Liver (tissue), 9 donors: ENCODE results near the gene LRRFIP2. TPM values are rescaled to one million over a fixed set of nuclear protein-coding genes. Genes with fewer than 3 reads are reported as not detected.

Experiments used
- DNase-seq: peaks from one replicate; pipeline ENCODE4 v3.0.0-alpha.2; 2017; ENCODE audit warnings: low spot score
- H3K27ac ChIP-seq, 2 donors: one replicate each; pipeline ENCODE4 v1.7.0; 2013; ENCODE audit warnings: inconsistent platforms in 2 of 2, low read length in 2 of 2, control low read depth in 1 of 2, low read depth in 1 of 2, mild to moderate bottlenecking in 1 of 2
- H3K27me3 ChIP-seq, 4 donors: one replicate each; pipeline versions ENCODE4 v1.6.1 to v1.7.0; 2013; ENCODE audit warnings: low read length in 3 of 4, inconsistent platforms in 1 of 4, mild to moderate bottlenecking in 1 of 4, moderate library complexity in 1 of 4; ENCODE audit not compliant: control insufficient read depth in 4 of 4, insufficient read depth in 4 of 4
- H3K36me3 ChIP-seq, 4 donors: one replicate each; pipeline versions ENCODE4 v1.6.1 to v1.7.0; 2013; ENCODE audit warnings: low read length in 3 of 4, mild to moderate bottlenecking in 3 of 4, low read depth in 1 of 4, moderate library complexity in 1 of 4; ENCODE audit not compliant: control insufficient read depth in 4 of 4, insufficient read depth in 3 of 4
- H3K4me1 ChIP-seq, 4 donors: one replicate each; pipeline versions ENCODE4 v1.6.1 to v1.7.0; 2013; ENCODE audit warnings: low read length in 3 of 4, mild to moderate bottlenecking in 3 of 4, moderate library complexity in 1 of 4; ENCODE audit not compliant: control insufficient read depth in 4 of 4, insufficient read depth in 4 of 4
- H3K4me3 ChIP-seq, 3 donors: one replicate each; pipeline versions ENCODE4 v1.6.1 to v1.7.0; 2013; ENCODE audit warnings: low read length in 3 of 3, control low read depth in 1 of 3, low read depth in 1 of 3, mild to moderate bottlenecking in 1 of 3
- H3K9ac ChIP-seq, 2 donors: one replicate each; pipeline ENCODE4 v1.7.0; 2013; ENCODE audit warnings: low read length in 2 of 2, mild to moderate bottlenecking in 2 of 2, moderate library complexity in 2 of 2, control low read depth in 1 of 2, low read depth in 1 of 2
- H3K9me3 ChIP-seq, 4 donors: one replicate each; pipeline versions ENCODE4 v1.6.1 to v1.7.0; 2013; ENCODE audit warnings: low read length in 3 of 4; ENCODE audit not compliant: control insufficient read depth in 4 of 4
- EGR1 ChIP-seq, 2 donors: IDR thresholded peaks; 2 replicates each; pipeline ENCODE4 v1.6.1; 2016 to 2018; ENCODE audit warnings: antibody characterized with exemption in 2 of 2, low read depth in 2 of 2
- FOXA1 ChIP-seq: IDR thresholded peaks from 2 replicates; pipeline ENCODE4 v1.6.1; 2016; ENCODE audit warnings: antibody characterized with exemption
- HNF4A ChIP-seq, 2 donors: conservative IDR thresholded peaks; 2 replicates each; pipeline ENCODE4 v1.6.1; 2016; ENCODE audit warnings: antibody characterized with exemption in 2 of 2, mild to moderate bottlenecking in 2 of 2
- HNF4G ChIP-seq: IDR thresholded peaks from 2 replicates; pipeline ENCODE4 v1.6.1; 2016; ENCODE audit warnings: antibody characterized with exemption
- JUND ChIP-seq, 2 donors: IDR thresholded peaks; 2 replicates each; pipeline ENCODE4 v1.6.1; 2016; ENCODE audit warnings: antibody characterized with exemption in 2 of 2
- NR2F2 ChIP-seq: IDR thresholded peaks from 2 replicates; pipeline ENCODE4 v1.6.1; 2016; ENCODE audit warnings: antibody characterized with exemption
- RXRA ChIP-seq, 2 donors: IDR thresholded peaks; 2 replicates each; pipeline ENCODE4 v1.6.1; 2017 to 2018; ENCODE audit warnings: antibody characterized with exemption in 2 of 2, mild to moderate bottlenecking in 1 of 2
- SP1 ChIP-seq: IDR thresholded peaks from 2 replicates; pipeline ENCODE4 v1.6.1; 2018; ENCODE audit warnings: antibody characterized with exemption, mild to moderate bottlenecking
- TAF1 ChIP-seq: conservative IDR thresholded peaks from 2 replicates; pipeline ENCODE4 v1.6.1; 2016; ENCODE audit warnings: antibody characterized with exemption, mild to moderate bottlenecking
- YY1 ChIP-seq: IDR thresholded peaks from 2 replicates; pipeline ENCODE4 v1.6.1; 2016; ENCODE audit warnings: antibody characterized with exemption, mild to moderate bottlenecking
- WGBS: extraction: QIAGEN DNeasy Blood & Tissue Kit; methylation state at CpG from one replicate; pipeline ENCODE4 v1.1.7; 2013; 5-methylcytosine and 5-hydroxymethylcytosine counted together
- polyA plus RNA-seq, 2 donors: library from polyadenylated mRNA; stranded (reverse) in 1 of 2; unstranded in 1 of 2; fragments of 200-250 nt in 1 of 2; fragments of >200 nt in 1 of 2; fragmentation: Nextera tagmentation in 1 of 2; extraction: Ambion mirVana in 1 of 2; gene quantifications; one replicate each; pipeline versions ENCODE4 v1.2.1 to v1.2.3, GENCODE V29; 2013 to 2015
- total RNA-seq, 2 donors: library from RNA; depleted of rRNA; stranded (reverse); fragments of >200 nt; gene quantifications; one replicate each; pipeline ENCODE4 v1.2.3, GENCODE V29; 2014
- TF ChIP-seq, protein P1 (sequence below): IDR thresholded peaks from 2 replicates; pipeline ENCODE4 v1.6.1; 2016; ENCODE audit warnings: antibody characterized with exemption, mild to moderate bottlenecking
- TF ChIP-seq, protein P2 (sequence below): IDR thresholded peaks from 2 replicates; pipeline ENCODE4 v1.6.1; 2016; ENCODE audit warnings: antibody characterized with exemption
- TF ChIP-seq, protein P3 (sequence below): IDR thresholded peaks from 2 replicates; pipeline ENCODE4 v1.6.1; 2016; ENCODE audit warnings: antibody characterized with exemption
- donor health status: healthy.
- donor health status: healthy.
- donor health status: healthy.
- donor health status: healthy.
- donor health status: healthy.

Gene LRRFIP2
- total and polyA plus RNA-seq, 4 donors = 22.6 to 56.9 (median 39.8) TPM

- Histone ChIP-seq H3K27me3 (no peaks in the 10 kb centered on the region), H3K36me3 (no peaks in the 10 kb centered on the region), H3K9me3 (no peaks in the 10 kb centered on the region), H3K4me1 (no peaks in the 10 kb centered on the region), H3K27ac (no peak overlapping the region), H3K9ac (no peak overlapping the region), H3K4me3 (no peak overlapping the region)
- WGBS = 89% methylated on average over 2 of the region's 2 CpGs
- no peak for DNase-seq
- TF ChIP-seq, protein P1, sequence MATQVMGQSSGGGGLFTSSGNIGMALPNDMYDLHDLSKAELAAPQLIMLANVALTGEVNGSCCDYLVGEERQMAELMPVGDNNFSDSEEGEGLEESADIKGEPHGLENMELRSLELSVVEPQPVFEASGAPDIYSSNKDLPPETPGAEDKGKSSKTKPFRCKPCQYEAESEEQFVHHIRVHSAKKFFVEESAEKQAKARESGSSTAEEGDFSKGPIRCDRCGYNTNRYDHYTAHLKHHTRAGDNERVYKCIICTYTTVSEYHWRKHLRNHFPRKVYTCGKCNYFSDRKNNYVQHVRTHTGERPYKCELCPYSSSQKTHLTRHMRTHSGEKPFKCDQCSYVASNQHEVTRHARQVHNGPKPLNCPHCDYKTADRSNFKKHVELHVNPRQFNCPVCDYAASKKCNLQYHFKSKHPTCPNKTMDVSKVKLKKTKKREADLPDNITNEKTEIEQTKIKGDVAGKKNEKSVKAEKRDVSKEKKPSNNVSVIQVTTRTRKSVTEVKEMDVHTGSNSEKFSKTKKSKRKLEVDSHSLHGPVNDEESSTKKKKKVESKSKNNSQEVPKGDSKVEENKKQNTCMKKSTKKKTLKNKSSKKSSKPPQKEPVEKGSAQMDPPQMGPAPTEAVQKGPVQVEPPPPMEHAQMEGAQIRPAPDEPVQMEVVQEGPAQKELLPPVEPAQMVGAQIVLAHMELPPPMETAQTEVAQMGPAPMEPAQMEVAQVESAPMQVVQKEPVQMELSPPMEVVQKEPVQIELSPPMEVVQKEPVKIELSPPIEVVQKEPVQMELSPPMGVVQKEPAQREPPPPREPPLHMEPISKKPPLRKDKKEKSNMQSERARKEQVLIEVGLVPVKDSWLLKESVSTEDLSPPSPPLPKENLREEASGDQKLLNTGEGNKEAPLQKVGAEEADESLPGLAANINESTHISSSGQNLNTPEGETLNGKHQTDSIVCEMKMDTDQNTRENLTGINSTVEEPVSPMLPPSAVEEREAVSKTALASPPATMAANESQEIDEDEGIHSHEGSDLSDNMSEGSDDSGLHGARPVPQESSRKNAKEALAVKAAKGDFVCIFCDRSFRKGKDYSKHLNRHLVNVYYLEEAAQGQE = no peak
- TF ChIP-seq RXRA (IDR thresholded peaks at IDR 0.05) (no peak), TAF1 (no peak), JUND (IDR thresholded peaks at IDR 0.05) (no peak), FOXA1 (no peak), NR2F2 (no peak), HNF4A (conservative IDR thresholded peaks at IDR 0.05) (no peak), HNF4G (no peak), EGR1 (IDR thresholded peaks at IDR 0.05; ENCODE audit: low read depth in 2 of 2) (no peak), SP1 (no peak)
- TF ChIP-seq, protein P2, sequence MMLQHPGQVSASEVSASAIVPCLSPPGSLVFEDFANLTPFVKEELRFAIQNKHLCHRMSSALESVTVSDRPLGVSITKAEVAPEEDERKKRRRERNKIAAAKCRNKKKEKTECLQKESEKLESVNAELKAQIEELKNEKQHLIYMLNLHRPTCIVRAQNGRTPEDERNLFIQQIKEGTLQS = no peak
- TF ChIP-seq, protein P3, sequence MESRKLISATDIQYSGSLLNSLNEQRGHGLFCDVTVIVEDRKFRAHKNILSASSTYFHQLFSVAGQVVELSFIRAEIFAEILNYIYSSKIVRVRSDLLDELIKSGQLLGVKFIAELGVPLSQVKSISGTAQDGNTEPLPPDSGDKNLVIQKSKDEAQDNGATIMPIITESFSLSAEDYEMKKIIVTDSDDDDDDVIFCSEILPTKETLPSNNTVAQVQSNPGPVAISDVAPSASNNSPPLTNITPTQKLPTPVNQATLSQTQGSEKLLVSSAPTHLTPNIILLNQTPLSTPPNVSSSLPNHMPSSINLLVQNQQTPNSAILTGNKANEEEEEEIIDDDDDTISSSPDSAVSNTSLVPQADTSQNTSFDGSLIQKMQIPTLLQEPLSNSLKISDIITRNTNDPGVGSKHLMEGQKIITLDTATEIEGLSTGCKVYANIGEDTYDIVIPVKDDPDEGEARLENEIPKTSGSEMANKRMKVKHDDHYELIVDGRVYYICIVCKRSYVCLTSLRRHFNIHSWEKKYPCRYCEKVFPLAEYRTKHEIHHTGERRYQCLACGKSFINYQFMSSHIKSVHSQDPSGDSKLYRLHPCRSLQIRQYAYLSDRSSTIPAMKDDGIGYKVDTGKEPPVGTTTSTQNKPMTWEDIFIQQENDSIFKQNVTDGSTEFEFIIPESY = no peak
Measured at GRCh38 chr3:37198547-37198946, 24.2 kb upstream of the LRRFIP2 start.

DNA sequence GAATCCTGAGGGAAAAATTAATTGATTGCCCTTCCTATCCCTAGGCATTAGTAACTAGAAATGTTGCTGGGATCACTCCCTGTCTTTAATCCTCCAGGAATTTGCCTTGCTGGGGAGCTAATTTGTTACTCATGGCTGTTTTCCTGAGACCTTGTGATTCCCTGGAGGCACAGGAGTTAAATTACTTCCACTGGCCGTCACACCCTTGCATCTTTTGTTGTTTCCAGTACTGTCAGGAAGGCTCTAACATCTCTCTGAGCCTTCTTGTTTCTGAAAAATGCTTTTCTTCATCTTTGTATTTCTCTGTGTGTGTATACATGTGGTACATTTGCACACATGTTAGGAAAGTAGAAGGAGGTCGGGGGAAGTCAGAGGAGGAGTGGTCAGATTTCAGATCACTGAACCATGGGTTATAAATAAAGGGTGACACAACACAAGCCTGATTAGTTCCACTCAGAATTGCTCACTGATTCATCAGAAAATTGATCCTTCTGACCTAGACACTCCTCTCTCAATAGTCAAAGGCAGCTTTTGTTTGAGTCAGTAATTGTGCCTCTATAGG, 23.5 kb upstream of the LRRFIP2 start:
- TF ChIP-seq YY1 (no peak), TAF1 (no peak), HNF4G (no peak)
- TF ChIP-seq, protein P2 = no peak
- TF ChIP-seq, protein P1 = no peak
- H3K36me3 ChIP-seq = no peaks in the 10 kb centered on the region
- no peaks in the 10 kb centered on the region for H3K9me3 ChIP-seq
- DNase-seq = no peak
- no peaks in the 10 kb centered on the region for H3K4me1 ChIP-seq
- no peak overlapping the region for H3K9ac ChIP-seq
- H3K27ac ChIP-seq = no peak overlapping the region
- H3K4me3 ChIP-seq = no peak overlapping the region
- 75% methylated on average over 2 of the region's 2 CpGs for WGBS
- H3K27me3 ChIP-seq = no peaks in the 10 kb centered on the region
